Measurements from ENCODE around the gene EEA1.
A peak's percentile ranks its signal among the peaks of the same experiment; 100 is the strongest.
"Not testable (repeated sequence)": the region's sequence is repeated elsewhere in the genome, so short reads cannot be mapped to it uniquely, and the experiment has no call there.

Gene EEA1

DNA sequence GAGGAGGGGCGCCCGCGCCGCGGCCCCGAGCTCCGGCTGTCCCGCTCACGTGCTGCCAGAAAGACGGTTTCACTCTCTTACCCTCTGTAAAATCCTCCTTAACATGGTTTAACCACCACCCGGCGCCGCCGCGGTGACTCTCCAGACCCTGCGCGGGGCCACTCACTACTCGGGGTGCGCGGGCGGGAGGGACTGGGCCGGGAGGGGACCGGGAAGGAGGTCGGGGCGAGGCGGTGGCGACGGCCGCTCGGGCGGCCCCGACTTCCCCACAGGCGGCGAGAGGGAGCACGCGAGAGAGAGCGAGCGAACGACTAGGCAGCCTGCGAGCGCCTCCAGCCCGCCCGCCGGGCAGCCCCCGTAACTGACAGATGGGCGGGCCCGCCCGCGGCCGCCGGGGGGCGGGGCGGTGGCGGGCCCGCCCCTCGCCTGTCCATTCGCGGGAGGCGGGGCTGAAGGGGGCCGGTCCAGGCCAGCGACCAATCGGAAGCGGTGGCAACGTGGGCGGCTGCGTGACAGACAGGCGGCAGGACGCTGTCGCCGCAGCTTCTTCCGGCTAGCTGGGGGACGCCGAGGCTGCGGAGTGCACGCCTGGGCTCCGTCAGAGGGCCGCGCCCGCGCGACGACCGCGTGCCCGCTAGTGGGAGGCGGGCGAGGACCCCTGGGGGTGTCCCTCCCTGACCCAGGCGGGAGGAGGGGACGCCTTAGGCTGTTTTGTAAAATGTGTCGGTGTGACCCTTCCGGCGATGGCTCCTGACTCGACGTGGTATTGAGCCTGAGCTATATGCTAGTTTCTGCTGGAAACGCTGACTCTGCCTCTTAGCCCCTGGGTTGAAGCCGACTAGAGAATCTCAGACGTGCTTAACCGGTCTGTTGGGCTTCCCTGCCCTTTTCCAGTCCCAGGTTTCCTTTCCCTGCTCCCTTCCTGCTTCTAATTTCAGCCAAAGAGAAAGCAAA is at the start of gene EEA1:
Gene EEA1 (minus strand): TSS at position 334 of the 954 bp plus-strand sequence. CDS start 229 bp downstream, at position 105.
- peak; percentile 92 for DNase-seq

DNA sequence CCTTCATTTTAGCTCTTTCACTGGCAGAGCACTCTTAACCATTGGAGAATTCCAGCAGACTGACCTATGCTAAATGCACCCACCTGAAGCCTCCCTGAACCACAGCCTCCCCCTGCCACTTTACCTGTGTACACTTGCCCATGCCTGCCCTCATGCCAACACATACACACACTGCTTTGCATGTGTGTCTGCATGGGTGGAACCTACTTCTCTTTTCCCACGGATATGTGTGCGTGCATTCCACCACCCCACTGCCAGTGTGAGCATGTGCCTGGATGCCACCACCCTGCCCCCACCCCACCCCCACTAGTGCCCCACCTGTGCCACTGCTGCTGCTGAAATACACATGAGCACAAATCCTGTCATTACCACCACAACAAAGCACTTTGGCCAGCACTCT is 49.5 kb upstream of the EEA1 start:
- no peak for DNase-seq

DNA sequence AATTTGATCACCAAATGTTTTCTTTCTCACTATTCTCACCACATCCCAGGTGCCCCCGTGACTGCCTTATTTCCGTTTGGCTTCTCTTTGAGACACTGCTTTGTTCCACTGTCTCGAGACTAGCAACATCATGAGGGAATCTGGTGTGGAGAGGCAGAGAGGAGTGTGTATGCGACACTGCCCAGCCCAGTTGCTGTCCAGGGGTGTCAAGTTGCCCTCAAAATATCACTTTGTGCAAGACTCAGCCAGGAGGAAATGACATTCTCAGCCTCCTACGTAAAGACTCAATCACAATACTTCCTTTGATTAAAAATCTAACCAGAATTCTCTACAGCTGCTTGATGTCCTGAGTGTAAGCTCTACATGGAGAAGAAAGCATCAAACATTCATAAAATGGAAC is 48.2 kb upstream of the EEA1 start:
- no peak for DNase-seq

DNA sequence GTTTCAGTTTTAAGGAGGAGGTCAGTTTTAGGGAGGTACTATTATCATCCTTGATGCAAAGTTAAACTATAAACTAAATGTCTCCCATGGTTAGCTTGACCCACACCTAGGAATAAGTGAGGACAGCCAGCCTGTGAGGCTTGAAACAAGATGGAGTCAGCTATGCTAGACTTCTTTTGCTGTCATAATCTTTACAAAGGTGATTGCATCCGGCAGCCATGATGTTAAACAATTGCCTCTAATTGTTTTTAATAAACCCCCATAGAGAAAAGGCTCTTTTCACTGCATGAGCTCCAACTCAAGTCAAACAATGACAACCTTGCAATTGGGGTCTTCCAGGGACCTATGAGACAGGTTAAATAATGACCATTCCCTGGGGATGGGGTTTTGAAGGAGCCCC is 45.7 kb upstream of the EEA1 start:
- no peak for DNase-seq

- DNase-seq = peak; percentile 9
Observed at GRCh38 chr12:92973614-92974013, 44.5 kb upstream of the EEA1 start.

DNA sequence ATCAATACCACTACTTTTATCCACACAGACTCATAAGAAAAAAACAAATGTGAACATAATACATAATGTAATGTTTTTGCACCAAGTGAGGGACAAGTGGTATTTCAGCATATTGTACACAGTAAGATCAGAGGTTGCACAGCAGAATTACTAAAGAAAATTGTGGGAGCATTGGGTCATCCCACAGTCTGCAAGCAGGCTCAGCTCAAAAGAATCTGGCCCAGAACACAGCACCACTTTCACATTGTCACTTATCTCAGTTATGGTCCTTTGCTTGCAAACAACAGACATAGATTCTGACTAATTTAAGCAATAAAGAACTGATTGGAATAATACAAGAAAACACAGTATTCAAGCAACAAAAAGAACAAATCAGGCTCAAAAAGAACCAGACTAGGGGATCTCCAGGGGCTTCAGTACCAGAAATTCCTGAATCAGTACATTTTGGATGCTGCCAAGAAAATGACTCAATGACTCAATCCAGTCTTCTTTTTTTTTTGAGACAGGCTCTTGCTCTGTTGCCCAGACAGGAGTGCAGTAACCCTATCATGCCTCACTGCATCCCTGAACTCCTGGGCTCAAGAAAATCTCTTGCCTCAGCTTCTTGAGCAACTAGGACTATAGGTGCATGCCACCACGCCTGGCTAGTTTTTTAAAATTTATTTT is 42.9 kb upstream of the EEA1 start:
- DNase-seq = peak; percentile 84

- DNase-seq = no peak
Observed at GRCh38 chr12:92968176-92968813, 39.2 kb upstream of the EEA1 start.

GRCh38 chr12:92964378-92964777 is 35.3 kb upstream of the EEA1 start:
- not testable (repeated sequence) for DNase-seq

- DNase-seq = no peak
Observed at GRCh38 chr12:92961949-92962348, 32.9 kb upstream of the EEA1 start.

- DNase-seq = peak; percentile 63
Observed at GRCh38 chr12:92955997-92956663, 27.0 kb upstream of the EEA1 start.

DNA sequence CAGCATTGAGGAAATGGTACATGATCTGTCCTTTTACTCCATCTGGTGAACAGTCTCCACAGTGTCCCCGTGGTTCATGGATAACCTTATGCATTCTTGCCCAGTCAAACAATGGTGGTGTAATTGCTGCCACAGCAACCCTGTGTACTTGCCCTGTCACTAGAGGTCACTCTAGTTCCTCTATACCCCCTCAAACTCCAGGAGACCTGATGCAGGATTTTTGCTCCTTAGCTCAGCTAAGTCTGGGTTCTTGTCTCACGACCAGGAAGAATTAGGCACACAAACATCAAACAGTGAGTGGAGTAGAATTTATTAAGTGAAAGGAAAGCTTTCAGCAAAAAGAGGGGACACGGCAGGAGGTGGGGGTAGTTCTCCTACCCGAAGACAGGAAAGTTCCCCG is 24.7 kb upstream of the EEA1 start:
- DNase-seq = no peak

- DNase-seq = no peak
Observed at GRCh38 chr12:92952394-92952793, 23.3 kb upstream of the EEA1 start.

- DNase-seq = no peak
Observed at GRCh38 chr12:92951006-92951405, 21.9 kb upstream of the EEA1 start.

- DNase-seq = no peak
Observed at GRCh38 chr12:92950011-92950410, 20.9 kb upstream of the EEA1 start.

GRCh38 chr12:92949466-92949865 is 20.4 kb upstream of the EEA1 start:
- DNase-seq = no peak

GRCh38 chr12:92947589-92948215 is 18.6 kb upstream of the EEA1 start:
- DNase-seq = no peak

- no peak for DNase-seq
Observed at GRCh38 chr12:92945659-92946220, 16.6 kb upstream of the EEA1 start.

- DNase-seq = no peak
Observed at GRCh38 chr12:92943482-92944250, 14.6 kb upstream of the EEA1 start.

DNA sequence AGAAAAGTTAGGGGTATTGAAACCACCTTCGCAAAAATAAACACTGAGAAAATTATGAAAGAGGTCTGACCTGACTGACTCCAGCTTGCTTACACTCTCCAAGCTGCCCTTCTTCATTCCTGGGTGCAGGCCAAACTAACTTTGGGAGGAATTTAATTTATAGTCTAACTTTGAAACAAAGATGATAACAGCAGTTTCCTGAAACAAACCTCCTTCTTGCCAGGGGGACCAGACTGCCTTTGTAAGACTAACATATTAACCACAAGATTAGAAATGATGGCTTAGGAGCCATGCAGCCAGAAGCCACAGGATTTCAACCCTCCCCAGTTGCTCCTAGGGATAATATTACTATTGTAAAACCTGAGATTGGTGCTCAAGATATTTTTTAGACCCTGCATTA is 13.8 kb upstream of the EEA1 start:
- DNase-seq = peak; percentile 21

- DNase-seq = no peak
Observed at GRCh38 chr12:92939116-92939515, 10.0 kb upstream of the EEA1 start.

DNA sequence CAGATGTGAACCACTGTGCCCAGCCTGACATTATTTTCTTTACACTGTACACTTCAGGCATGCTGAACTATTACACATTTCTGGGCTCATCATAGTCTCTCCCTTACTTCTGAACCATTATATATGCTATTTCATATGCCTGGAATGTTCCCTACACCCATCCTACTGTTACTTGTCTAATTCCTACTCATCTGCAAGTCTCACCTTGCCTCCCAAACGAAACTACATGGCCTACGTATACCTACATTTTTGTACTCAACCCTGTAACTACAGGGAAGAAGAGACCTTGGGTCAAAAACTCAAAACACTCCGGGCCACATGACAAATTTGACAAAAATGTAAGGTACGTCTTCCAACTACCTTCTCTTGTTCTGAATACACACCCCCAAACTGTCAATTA is 9.5 kb upstream of the EEA1 start:
- DNase-seq = no peak
